Gastroesophageal sphincter (tissue), 4 donors: ENCODE measurements around the gene ABCG1. TPM values are rescaled to one million over a fixed set of nuclear protein-coding genes. Genes with fewer than 3 reads are reported as not detected.

Experiments
- ATAC-seq: fragments of 150-250 bp; one replicate; pipeline ENCODE4 v1.9.1; 2016; ENCODE audit warnings: mild to moderate bottlenecking, moderate library complexity
- H3K27ac ChIP-seq, 4 donors: fragments of 200-600 bp; sonication (generic) in 3 of 4; 1 replicate in 3 of 4; 2 replicates in 1 of 4; pipeline ENCODE4 v1.5.1; 2016 to 2019
- H3K27me3 ChIP-seq: fragments of 200-600 bp; sonication (generic); one replicate; pipeline ENCODE4 v1.5.1; 2019
- H3K36me3 ChIP-seq, 2 donors: fragments of 200-600 bp; sonication (generic); one replicate each; pipeline ENCODE4 v1.5.1; 2019; ENCODE audit warnings: control low read depth in 1 of 2
- H3K4me1 ChIP-seq, 3 donors: fragments of 200-600 bp; sonication (generic); 1 replicate in 2 of 3; 2 replicates in 1 of 3; pipeline ENCODE4 v1.5.1; 2016 to 2019; ENCODE audit warnings: control low read depth in 2 of 3
- H3K4me3 ChIP-seq, 2 donors: fragments of 200-600 bp; sonication (generic); one replicate each; pipeline ENCODE4 v1.5.1; 2019; ENCODE audit warnings: mild to moderate bottlenecking in 1 of 2, moderate library complexity in 1 of 2
- H3K9me3 ChIP-seq, 3 donors: fragments of 200-600 bp; sonication (generic); one replicate each; pipeline ENCODE4 v1.5.1; 2017 to 2019; ENCODE audit warnings: control low read depth in 2 of 3
- EP300 ChIP-seq: sonication (generic); formaldehyde crosslinking; IDR thresholded peaks from one replicate; pipeline ENCODE4 v1.6.1; 2017; ENCODE audit warnings: antibody characterized with exemption, mild to moderate bottlenecking
- POLR2A ChIP-seq, 2 donors: fragments of 450-650 bp; IDR thresholded peaks; one replicate each; pipeline ENCODE4 v1.6.1; 2017; ENCODE audit warnings: antibody characterized with exemption in 2 of 2, mild to moderate bottlenecking in 2 of 2, moderate library complexity in 1 of 2
- POLR2AphosphoS5 ChIP-seq: sonication (generic); formaldehyde crosslinking; IDR thresholded peaks from one replicate; pipeline ENCODE4 v1.6.1; 2017; ENCODE audit warnings: antibody characterized with exemption
- WGBS, 2 donors: methylation state at CpG; one replicate each; pipeline ENCODE4 v1.1.5; 2018; ENCODE audit warnings: low coverage in 1 of 2; 5-methylcytosine and 5-hydroxymethylcytosine counted together
- total RNA-seq, 4 donors: library from RNA; depleted of rRNA; stranded (reverse); fragments of >200 nt; gene quantifications; one replicate each; pipeline ENCODE4 v1.1.0, GENCODE V29; 2016
- TF ChIP-seq, protein P1 (sequence below), 4 experiments: fragments of 200-600 bp in 2 of 4; fragments of 450-650 bp in 2 of 4; sonication (generic) in 1 of 4; IDR thresholded peaks; one replicate each; pipeline ENCODE4 v1.5.1; 2017 to 2019; ENCODE audit warnings: antibody characterized with exemption in 4 of 4, mild to moderate bottlenecking in 2 of 4, moderate library complexity in 2 of 4

ABCG1 gene
- total RNA-seq, 4 donors from 2014 or later = 15.9 to 21.8 (median 18.0) TPM

DNA sequence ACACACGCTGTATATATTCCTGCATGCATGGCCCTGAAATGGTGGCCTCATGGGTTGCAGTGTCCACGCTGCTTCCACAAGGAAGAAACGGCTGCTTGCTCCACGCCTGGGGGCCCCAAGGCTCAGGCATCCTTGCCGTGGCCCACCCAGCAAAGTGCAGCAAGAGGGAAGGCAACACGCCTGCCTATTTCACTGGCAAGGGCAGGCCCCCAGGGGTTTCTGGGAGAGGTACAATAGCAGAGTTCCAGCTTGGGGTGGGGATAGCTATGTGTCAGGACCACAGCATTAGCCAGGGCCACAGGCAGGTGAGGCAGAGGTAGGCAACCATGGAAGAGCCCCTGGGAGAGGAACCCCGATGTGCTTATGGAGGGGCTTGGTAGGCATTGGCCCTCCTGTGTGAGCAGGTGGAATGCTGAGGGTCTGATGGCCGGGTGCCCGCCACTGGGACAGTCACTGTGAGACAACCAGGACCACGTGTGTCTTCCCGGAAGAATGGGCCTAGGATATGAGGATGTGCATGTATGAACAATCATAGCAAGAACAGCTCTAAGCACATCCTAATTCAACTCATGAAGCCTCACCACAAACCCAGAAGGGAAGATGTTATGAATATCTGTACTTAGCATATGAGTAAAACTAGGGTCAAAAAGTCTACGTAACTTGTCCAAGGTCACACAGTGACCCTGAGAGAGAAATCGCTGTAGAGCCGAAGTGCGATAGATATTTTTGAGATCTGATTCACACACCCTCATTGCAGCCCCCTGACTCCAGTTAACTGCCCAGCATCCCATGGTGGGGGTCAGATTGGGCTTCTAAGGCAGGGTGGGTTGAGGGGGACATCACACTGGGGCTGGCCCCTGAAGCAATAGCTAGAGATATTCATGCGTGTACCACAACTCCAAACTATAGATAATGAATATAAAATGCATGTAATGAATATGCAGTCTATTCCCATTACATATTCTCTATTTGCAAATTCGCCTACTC, 120.1 kb downstream of the ABCG1 start:
- peaks cover 20% of the 10 kb centered on the region for H3K27me3 ChIP-seq
- WGBS, 2 donors = 91 to 96% methylated on average over 8 to 10 of the region's 17 CpGs

DNA sequence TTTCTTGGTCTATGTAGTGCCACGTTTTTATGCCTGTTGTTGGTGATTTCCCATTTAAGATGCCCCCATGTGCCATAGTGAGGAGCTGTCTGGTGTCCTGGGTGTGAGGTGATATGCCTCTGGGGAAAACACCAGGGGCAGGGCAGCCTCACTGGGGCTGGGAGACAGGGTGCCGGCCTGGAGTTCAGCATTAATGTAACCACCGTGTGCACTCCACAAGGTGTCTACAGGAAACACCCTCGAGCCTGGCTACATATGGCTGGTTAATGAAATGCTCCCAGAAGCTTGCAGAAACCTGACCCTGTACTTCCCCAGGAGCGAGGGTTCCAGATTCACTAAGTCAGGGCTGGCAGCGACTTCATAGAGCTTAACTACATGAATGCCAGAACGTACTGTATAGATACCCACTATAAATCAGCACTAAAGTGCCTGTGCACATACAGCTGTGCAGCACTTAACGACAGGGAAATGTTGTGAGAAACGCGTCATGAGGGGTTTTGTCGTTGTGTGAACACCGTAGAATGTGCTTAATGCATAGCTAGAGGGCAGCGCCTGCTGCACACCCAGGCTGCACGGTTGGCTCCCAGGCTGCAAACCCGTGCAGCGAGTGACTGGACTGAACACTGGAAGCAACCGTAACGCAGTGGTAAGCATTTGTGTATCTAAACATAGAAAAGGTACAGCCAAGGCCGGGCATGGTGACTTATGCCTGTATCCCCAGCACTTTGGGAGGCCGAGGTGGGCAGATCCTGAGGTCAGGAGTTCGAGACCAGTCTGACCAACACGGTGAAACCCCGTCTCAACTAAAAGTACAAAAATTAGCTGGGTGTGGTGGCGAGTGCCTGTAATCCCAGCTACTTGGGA, 121.5 kb downstream of the ABCG1 start:
- 43 to 83% methylated on average over 4 to 22 of the region's 24 CpGs for WGBS, 2 donors
- TF ChIP-seq, protein P1, sequence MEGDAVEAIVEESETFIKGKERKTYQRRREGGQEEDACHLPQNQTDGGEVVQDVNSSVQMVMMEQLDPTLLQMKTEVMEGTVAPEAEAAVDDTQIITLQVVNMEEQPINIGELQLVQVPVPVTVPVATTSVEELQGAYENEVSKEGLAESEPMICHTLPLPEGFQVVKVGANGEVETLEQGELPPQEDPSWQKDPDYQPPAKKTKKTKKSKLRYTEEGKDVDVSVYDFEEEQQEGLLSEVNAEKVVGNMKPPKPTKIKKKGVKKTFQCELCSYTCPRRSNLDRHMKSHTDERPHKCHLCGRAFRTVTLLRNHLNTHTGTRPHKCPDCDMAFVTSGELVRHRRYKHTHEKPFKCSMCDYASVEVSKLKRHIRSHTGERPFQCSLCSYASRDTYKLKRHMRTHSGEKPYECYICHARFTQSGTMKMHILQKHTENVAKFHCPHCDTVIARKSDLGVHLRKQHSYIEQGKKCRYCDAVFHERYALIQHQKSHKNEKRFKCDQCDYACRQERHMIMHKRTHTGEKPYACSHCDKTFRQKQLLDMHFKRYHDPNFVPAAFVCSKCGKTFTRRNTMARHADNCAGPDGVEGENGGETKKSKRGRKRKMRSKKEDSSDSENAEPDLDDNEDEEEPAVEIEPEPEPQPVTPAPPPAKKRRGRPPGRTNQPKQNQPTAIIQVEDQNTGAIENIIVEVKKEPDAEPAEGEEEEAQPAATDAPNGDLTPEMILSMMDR (IDR thresholded peaks at IDR 0.05) = no peak
- TF ChIP-seq POLR2A (IDR thresholded peaks at IDR 0.05) = no peak
- no peak for TF ChIP-seq POLR2AphosphoS5
- TF ChIP-seq EP300 = no peak
- H3K36me3 ChIP-seq = no peaks in the 10 kb centered on the region
- H3K4me3 ChIP-seq = no peak overlapping the region
- H3K4me1 ChIP-seq = peaks cover 0 to 13% (median 0%) of the 10 kb centered on the region in 3 donors
- no peaks in the 10 kb centered on the region for H3K9me3 ChIP-seq
- peaks cover 6% of the 10 kb centered on the region for H3K27me3 ChIP-seq
- H3K27ac ChIP-seq = no peak overlapping the region
- ATAC-seq = no peak

More for the DNA sequence above, 120.1 kb downstream of the ABCG1 start:
- H3K27ac ChIP-seq = no peak overlapping the region
- no peak overlapping the region for H3K4me3 ChIP-seq
- ATAC-seq = no peak
- H3K36me3 ChIP-seq = no peaks in the 10 kb centered on the region
- TF ChIP-seq POLR2A (IDR thresholded peaks at IDR 0.05) (no peak), POLR2AphosphoS5 (no peak), EP300 (no peak)
- TF ChIP-seq, protein P1 (IDR thresholded peaks at IDR 0.05) = no peak
- no peaks in the 10 kb centered on the region for H3K9me3 ChIP-seq
- H3K4me1 ChIP-seq = peaks cover 0 to 13% (median 0%) of the 10 kb centered on the region in 3 donors

DNA sequence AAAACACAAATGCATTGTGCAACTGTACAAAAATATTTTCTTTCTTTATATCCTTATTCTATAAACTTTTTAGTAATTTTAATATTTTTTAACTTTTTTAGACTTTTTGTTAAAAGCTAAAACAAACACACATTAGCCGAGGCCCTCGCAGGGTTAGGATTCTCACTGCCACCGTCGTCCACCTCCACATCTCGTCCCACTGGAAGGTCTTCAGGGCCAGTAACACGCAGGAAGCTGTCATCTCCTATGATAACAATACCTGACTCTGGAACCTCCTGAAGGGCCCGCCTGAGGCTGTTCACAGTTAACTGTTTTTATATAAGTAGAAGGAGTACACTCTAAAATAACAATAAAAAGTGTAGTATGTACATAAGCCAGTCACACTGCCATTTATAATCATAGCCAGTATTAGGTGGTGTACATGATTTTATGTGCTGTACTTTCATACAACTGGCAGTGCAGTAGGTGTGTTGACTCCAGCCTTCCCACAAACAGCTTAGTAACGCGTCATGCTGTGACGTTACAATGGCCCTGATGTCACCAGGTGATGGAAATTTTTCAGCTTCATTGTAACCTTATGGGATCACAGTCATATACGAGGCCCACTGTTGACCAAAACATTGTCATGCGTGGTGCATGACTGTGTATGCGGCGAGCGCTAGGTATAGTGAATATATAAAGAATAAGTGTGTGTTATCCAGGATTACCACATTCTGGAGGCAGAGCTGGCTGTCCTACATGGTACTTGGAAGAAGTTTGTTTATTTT, 123.0 kb downstream of the ABCG1 start:
- Histone ChIP-seq H3K4me3 (no peak overlapping the region), H3K36me3 (no peaks in the 10 kb centered on the region), H3K4me1 (peaks cover 0 to 13% (median 0%) of the 10 kb centered on the region in 3 donors), H3K27me3 (peaks cover 5% of the 10 kb centered on the region), H3K27ac (no peak overlapping the region), H3K9me3 (no peaks in the 10 kb centered on the region)
- TF ChIP-seq, protein P1 (IDR thresholded peaks at IDR 0.05) = no peak
- no peak for TF ChIP-seq POLR2A (IDR thresholded peaks at IDR 0.05)
- no peak for TF ChIP-seq EP300
- no peak for TF ChIP-seq POLR2AphosphoS5
- 86 to 100% methylated on average over 6 to 15 of the region's 15 CpGs for WGBS, 2 donors
- no peak for ATAC-seq

DNA sequence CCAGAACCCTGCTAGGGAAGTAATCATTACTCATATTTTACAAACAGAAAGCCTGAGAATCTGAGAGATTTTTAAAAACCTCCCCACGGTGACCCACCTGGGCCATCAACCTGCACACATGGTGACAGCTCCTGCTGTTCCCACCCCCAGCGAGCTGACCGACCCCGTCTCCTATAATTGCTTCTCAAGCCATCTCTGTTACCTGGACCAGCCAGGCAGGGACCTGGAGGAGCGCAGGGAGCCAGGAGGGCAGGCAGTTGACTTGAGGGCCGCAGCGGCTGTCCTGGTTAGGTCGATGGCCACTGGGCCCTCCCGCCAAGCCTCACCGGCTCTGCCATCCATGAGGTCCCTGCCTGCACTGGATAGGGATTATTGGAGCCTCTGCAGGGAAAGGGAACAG, 124.2 kb downstream of the ABCG1 start:
- 77% methylated on average over 6 of the region's 10 CpGs; no CpG with 5 or more reads in 1 of the 2 donors for WGBS, 2 donors

More for the DNA sequence above, 124.2 kb downstream of the ABCG1 start:
- H3K9me3 ChIP-seq = no peaks in the 10 kb centered on the region
- H3K4me1 ChIP-seq = peaks cover 0 to 5% (median 0%) of the 10 kb centered on the region in 3 donors
- no peaks in the 10 kb centered on the region for H3K36me3 ChIP-seq
- ATAC-seq = no peak
- H3K4me3 ChIP-seq = no peak overlapping the region
- H3K27me3 ChIP-seq = peaks cover 17% of the 10 kb centered on the region
- no peak overlapping the region for H3K27ac ChIP-seq
- TF ChIP-seq, protein P1 (IDR thresholded peaks at IDR 0.05) = no peak
- no peak for TF ChIP-seq POLR2AphosphoS5
- TF ChIP-seq POLR2A (IDR thresholded peaks at IDR 0.05) = no peak
- no peak for TF ChIP-seq EP300
